Colon (tissue), 2 donors: Measurements from ENCODE around the gene ZNF221.

ENCODE experiments used
- FAIRE-seq: peaks from 2 replicates; lab custom pipeline; 2012; peaks lifted over from hg19 to GRCh38; lab: Jason Lieb, UNC
- donor health status: control.
- donor health status: control.

Gene ZNF221

DNA sequence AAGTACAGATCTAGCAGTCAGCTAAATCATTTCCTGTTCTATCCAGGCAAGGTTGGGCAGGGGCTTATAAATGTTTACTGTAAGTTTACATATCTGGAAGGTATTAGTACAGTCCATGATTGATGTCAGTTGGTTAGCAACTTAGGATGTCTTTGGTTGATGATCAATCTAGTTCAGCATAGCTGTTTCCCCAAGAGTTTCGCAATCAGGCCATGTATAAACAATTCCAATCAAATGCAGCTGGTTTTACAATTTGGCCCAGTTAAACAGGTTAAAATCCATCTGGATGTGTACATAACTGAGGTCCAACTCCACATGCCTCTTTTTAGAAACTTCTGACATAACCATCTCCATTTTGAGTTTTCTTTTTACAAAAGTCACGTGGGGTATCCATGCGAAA is 6.9 kb downstream of the ZNF221 start:
- no peak for FAIRE-seq

DNA sequence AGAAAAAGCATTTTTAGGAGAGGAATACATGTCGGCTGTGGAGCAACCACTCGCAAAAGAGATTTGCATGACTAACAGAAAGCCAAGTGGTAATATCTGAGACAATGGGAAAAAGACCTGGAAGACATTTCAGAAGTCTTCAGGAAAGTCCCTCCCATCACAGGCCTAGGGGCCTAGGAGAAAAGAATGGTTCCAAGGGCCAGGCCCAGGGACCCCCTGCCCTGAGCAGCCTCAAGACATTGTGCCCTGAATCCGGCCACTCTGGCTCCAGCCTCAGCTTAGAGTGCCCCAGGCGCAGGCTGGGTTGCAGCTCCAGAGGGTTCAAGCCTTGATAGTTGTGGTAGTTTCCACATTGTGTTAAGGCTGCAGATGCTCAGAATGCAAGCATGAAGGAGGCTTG is 9.4 kb downstream of the ZNF221 start:
- FAIRE-seq: no peak

DNA sequence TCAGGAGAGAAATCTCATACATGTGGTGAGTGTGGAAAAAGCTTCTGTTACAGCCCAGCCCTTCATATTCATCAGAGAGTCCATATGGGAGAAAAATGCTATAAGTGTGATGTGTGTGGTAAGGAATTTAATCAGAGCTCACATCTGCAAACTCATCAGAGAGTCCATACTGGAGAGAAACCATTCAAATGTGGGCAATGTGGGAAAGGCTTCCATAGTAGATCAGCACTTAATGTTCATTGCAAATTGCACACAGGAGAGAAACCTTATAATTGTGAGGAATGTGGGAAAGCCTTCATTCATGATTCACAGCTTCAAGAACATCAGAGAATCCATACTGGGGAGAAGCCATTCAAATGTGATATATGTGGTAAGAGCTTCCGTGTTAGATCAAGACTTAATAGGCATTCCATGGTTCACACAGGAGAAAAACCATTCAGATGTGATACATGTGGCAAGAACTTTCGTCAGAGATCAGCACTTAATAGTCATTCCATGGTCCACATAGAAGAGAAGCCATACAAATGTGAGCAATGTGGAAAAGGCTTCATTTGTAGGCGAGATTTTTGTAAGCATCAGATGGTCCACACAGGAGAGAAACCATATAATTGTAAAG is 15.2 kb downstream of the ZNF221 start:
- no peak for FAIRE-seq

DNA sequence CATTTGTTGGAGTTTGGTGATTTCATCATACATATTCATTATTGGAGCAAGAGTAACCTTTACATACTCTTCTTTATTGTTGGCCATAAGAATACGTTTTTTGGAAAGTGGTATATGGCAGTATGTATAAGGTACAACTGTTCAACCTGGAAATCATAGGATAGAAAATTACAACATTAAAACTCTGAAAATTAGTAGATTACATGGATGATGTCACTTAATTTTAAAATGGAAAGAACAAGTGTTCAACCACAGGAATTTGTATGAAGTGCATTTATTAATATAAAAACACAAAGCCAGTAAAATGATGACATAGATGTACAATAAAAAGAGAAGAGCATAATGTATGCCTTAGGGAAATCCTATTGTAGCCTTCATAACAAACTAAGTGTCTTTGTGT is 25.7 kb downstream of the ZNF221 start:
- no peak for FAIRE-seq

DNA sequence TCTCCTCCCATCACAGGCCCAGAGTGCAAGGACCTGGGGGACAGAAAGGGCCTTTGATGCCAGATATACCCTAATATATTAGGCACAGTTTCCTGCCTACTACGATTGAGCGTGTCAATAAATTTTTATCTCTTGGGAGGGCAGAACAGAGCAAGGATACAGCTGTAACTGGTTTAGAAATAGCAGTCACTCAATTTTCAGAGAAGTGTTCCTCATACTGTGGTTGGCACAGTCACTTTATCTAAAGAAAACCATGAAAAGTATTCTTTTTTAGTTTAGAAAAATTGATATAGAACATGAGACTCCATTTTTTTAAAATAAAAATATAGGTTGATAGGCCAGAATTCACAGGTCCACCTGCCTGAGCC is 32.5 kb downstream of the ZNF221 start:
- no peak for FAIRE-seq

DNA sequence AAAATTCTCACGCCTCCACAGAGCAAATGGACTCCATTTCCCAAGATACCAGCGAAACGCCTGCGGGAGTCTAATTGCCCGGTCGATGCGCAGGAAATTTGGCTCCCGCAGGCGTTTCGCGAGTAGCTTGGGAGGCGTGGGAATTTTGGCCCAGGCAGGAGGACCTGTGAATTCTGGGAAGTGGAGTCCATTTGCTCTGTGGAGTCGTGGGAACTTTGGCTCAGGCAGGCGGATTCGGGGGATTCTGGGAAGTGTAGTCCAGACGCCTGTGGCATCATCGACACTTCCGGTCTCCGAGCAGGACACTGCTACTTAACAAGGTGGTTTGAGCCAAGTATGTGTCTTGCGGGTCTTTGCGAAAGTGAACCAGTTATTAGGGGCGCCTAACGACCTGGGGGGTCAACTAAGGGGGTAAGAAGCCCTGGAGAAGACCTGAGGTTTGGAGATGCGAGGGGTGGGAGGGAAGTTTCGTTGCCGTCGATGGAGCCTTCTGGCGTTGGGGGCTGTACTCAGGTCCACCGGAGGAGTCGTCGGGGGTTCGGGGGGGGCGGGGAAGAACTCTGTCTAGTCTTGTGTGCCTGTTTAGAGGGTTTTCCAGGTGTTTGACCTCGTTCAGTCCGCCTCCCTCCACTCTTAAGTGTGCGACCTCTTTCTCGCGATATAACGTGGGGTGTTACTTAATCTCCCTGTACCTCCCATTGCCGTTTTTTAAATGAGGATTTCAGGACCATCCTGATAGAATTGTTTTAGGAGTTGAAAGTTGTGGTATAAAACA is 33.1 kb downstream of the ZNF221 start, which contains the start of gene ZNF155:
ZNF155 (plus strand) TSS at position 277 of the 775 bp plus-strand sequence. CDS start 4,356 bp downstream, outside the sequence.
- FAIRE-seq: peak; percentile 60

DNA sequence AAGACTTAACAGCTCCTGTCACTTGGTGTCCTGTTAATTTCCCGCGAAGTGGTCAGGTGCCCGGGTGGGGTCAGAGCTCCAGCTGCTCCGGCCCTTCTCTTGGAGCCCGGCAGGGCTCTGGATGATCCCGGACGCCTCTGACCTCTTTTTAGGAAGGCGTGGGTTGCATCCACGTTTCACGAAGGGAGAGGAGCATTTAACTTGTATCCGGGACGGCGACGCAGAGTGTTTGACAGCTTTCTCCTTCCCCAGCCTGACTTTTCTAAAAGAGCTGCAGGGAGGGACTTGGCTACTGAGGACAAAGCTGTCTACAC is 33.6 kb downstream of the ZNF221 start:
- no peak for FAIRE-seq

DNA sequence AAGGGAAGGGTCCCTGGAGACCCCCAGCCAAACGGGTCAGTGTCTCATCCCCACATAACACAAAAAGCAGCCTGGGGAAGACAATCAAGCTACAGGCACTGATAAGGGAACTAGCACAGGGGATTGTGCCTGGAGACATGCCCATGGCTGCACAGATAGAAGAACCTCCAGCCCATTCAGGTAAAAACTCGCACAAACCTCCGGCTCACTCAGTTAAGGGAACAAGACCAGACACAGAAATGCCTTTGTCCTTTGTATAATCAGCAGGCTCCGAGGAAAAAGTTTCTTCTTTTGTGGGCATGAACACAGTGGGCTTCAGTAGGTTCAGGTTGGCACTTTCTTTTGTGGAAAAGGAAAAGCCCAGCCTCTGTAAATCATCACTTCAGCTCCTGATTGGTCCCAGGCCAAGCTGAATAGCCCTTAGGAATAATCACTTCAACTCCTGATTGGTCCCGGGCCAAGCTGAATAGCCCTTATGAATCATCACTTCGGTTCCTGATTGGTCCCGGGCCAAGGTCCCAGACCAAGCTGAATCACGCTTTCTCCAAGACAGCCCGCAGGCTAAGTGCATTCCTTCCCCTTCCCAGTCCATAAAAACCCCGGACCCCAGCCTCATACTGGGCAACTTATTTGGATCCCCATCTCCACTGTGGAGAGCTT is 46.7 kb downstream of the ZNF221 start:
- no peak for FAIRE-seq

DNA sequence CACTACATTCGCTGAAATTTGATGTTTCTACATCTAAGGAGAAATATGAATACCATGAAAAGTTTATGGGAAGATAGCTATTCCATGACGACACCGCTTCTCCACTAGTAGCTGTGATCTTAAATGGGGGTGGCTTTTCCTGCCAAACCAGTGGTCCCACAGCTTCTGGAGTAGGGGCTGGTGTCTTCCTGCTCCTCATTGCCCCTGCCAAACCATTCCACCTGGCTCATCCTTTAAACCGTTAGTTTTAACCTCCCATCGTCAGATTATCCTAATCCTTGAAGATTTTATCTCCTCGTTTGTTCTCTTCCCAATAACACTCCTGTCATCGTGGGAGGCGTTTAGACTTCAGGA is 51.2 kb downstream of the ZNF221 start:
- FAIRE-seq: no peak

DNA sequence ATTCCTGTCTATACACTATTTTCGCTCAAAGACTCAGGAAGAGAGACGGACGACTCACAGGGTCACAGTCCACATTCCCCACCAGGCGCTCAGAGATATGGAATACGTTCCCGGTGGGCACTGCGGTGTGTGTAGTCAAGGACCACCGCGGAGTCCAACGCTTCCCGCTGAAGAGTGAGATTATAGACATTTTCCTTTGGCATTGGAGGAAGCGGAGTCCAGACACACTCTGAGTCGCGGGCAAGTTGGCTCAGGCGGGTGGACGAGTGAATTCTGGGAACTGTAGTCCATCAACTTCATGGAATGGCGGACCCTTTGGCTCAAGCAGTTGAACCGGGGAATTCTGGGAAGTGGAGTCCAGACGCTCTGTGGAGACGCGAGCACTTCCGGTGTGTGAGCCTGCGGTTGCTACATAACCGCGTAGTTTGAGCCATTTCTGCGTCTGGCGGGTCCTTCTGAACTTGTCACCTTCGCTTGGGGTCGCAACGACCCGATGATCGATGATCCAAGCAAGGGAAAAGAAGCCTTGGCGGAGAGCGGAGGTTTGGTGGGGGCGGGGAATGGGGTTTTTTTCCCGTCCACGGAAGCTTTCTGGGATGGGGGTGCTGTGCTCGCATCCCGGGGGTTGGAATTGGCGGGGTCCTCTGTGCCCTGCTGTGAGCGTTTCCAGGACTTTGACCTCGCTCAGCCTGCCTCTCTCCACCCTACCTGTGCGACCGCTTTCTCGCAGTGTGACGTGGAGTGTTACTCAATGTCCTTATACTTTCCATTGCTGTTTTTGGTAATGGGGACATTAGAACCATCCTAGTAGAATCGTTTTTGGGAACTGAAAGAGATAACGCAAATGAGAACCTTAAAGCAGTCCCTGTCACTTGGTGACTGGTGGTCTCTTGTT is 51.8 kb downstream of the ZNF221 start, which contains the start of gene ZNF230:
ZNF230 (plus strand) TSS at position 392 of the 895 bp plus-strand sequence. CDS start 4,122 bp downstream, outside the sequence.
- FAIRE-seq: peak; percentile 14

DNA sequence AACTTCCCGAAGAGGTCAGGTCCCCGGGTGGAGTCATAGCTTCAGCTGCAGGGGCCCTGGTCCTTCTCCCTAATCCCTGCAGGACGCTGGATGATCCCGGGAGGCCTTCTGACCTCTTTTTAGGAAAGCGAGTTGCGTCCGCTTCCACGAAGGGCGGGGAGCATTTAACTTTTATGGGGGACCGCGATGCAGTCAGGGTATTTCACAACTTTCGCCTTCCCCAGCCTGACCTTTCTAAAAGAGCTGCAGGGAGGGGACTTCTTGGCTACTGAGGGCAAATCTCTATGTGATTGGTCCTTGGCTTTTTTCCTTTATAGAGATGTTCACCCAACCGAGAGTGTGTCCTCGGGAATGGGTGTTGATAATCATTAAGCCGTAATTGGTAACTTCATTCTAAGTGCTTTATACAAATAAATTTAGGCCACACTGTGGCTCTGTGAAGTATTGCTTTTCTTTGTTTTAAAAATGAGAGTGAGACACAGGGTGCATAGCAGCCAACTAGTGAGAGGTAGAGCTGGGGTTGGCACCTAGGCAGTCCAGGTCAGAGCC is 52.5 kb downstream of the ZNF221 start:
- FAIRE-seq: no peak

DNA sequence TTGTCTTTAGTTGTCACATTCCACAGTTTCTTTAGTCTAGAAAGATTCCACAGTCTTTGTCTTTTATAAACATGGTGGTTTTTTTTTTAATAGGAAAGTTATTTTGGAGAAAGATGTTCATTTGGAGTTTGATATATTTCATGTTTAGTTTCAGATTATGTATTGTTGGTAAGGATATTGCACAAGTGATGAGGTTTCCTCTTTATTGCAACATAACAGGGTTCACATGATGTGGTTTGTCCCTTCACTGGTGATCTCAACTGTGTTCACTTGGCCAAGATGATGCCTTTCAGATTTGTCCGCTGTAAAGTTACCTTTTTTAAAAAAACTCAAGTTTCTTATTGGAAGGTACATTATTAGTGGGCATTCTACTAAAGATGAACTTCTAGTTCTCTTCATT is 54.9 kb downstream of the ZNF221 start:
- FAIRE-seq: no peak

DNA sequence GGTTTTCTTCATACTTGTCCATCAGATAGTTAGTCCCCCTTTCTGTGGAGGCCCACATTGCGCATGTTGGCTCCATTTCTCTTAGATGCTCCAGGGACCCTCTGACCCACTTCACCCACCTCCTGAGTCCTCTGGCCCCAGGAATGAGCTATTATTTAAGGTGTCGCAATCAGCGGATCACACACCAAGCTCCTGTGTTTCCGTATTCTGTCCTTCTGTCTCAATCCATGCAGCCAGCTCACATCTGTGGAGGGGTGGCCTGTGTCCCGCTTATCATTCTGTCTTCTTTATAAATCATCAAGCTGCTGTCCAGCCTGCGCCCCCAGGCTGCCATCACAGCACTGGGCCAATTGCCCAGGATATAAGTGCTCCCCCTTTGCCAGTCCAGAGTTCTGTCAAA is 56.4 kb downstream of the ZNF221 start:
- no peak for FAIRE-seq

DNA sequence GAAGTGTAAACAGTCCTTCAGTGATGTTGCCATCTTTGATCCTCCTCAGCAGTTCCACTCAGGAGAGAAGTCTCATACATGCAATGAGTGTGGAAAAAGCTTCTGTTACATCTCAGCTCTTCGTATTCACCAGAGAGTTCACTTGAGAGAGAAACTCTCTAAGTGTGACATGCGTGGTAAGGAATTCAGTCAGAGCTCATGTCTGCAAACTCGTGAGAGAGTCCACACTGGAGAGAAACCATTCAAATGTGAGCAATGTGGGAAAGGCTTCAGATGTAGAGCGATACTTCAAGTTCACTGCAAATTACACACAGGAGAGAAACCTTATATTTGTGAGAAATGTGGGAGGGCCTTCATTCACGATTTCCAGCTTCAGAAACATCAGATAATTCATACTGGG is 59.4 kb downstream of the ZNF221 start:
- no peak for FAIRE-seq
